Neural cell (in vitro differentiated cells): ENCODE results near the gene RGL4.

Experiments used
- POLR2AphosphoS5 ChIP-seq: IDR thresholded peaks from 2 replicates; pipeline ENCODE4 v1.6.1; 2012
- TF ChIP-seq, protein P1 (sequence below): fragments of 450-650 bp; IDR thresholded peaks from 2 replicates; pipeline ENCODE4 v1.5.1; 2014; ENCODE audit warnings: antibody characterized with exemption, mild to moderate bottlenecking, moderate library complexity; ENCODE audit not compliant: poor library complexity, severe bottlenecking

DNA sequence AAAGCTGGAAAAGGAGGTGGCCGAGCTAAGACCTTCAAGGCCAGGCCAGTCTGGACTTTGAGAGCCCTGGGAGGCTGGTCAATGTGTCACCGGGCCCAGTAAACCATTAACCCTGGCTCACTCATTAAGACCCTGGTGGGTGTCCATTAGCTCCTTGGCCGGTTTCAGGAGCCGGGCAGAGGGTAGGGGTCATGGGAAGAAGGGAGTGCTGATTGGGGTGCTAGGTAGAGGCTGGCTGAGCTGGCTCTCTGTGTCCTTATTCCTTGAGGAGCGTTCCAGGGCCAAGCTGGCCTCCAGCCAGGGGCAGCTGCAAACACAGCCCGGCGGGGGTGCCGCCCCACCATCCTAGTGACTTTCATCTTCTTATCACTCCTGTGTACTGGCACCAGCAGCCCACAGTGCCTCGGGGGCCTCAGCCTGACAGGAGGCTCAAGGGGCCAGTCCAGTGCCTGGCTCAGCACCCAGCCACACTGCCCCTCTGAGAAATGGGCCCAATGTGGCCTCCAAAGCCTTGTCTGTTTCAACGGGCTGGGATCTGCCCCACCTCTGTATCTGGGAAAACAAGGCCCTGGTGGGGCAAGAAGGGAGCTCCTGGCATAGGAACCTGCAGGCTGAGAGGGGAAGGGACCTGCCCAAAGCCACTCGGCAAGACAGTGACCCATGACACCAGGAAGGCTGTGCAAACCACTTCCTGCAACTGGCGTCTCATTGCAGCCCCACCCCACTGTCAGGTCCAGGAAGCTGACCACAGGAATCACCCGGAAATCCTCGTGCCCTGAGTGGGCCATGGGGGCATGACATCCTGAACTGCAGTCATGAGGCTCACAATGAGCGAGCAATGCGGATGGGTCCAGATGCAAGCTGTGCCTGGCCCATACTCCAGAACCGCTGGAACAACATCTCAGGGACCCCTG, 15.1 kb upstream of the RGL4 start:
- no peak for TF ChIP-seq POLR2AphosphoS5
- TF ChIP-seq, protein P1, sequence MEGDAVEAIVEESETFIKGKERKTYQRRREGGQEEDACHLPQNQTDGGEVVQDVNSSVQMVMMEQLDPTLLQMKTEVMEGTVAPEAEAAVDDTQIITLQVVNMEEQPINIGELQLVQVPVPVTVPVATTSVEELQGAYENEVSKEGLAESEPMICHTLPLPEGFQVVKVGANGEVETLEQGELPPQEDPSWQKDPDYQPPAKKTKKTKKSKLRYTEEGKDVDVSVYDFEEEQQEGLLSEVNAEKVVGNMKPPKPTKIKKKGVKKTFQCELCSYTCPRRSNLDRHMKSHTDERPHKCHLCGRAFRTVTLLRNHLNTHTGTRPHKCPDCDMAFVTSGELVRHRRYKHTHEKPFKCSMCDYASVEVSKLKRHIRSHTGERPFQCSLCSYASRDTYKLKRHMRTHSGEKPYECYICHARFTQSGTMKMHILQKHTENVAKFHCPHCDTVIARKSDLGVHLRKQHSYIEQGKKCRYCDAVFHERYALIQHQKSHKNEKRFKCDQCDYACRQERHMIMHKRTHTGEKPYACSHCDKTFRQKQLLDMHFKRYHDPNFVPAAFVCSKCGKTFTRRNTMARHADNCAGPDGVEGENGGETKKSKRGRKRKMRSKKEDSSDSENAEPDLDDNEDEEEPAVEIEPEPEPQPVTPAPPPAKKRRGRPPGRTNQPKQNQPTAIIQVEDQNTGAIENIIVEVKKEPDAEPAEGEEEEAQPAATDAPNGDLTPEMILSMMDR: no peak
